ENCODE data around the gene BANP.
"Not testable (repeated sequence)": the region's sequence is repeated elsewhere in the genome, so short reads cannot be mapped to it uniquely, and the experiment has no call there.

The BANP gene

DNA sequence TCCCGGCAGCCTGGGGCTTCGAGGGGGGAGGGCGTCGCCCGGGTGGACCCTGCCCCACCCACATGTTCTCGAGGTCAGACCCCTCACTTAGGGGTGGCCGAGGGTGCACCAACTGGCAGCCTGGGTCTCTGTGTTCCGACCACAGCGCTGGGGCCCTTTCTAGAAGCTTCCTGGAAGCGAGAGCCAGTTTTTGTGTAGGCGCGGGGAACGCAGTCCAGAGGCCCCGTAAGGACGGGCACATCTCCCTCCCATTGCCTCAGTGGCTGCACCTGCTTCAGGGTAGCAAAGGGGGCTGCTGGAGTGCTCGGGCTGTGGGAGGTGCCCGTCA is 148.3 kb downstream of the BANP start:
- Histone ChIP-seq H4K20me1 (ENCODE audit: insufficient read depth) (no peaks in the 10 kb centered on the region), H2AFZ (ENCODE audit: low read depth) (no peak overlapping the region), H3K4me2 (no peak overlapping the region), H3K36me3 (ENCODE audit: insufficient read depth) (no peaks in the 10 kb centered on the region), H3K27me3 (ENCODE audit: insufficient read depth, low read depth) (peaks cover 16% of the 10 kb centered on the region; the same call in 1 of the 2 replicates), H3K9ac (no peak overlapping the region), H3K4me3 (IDR thresholded peaks at IDR 0.05; ENCODE audit: insufficient read depth, low read depth, low read length) (no peak overlapping the region), H3K79me2 (ENCODE audit: insufficient read depth, low read depth) (no peaks in the 10 kb centered on the region), H3K27ac (no peak overlapping the region), H3K4me1 (ENCODE audit: low read depth, poor library complexity, severe bottlenecking) (no peaks in the 10 kb centered on the region)
- TF ChIP-seq, protein P1, sequence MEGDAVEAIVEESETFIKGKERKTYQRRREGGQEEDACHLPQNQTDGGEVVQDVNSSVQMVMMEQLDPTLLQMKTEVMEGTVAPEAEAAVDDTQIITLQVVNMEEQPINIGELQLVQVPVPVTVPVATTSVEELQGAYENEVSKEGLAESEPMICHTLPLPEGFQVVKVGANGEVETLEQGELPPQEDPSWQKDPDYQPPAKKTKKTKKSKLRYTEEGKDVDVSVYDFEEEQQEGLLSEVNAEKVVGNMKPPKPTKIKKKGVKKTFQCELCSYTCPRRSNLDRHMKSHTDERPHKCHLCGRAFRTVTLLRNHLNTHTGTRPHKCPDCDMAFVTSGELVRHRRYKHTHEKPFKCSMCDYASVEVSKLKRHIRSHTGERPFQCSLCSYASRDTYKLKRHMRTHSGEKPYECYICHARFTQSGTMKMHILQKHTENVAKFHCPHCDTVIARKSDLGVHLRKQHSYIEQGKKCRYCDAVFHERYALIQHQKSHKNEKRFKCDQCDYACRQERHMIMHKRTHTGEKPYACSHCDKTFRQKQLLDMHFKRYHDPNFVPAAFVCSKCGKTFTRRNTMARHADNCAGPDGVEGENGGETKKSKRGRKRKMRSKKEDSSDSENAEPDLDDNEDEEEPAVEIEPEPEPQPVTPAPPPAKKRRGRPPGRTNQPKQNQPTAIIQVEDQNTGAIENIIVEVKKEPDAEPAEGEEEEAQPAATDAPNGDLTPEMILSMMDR (conservative IDR thresholded peaks at IDR 0.05; ENCODE audit: low read depth, low read length) = no peak

DNA sequence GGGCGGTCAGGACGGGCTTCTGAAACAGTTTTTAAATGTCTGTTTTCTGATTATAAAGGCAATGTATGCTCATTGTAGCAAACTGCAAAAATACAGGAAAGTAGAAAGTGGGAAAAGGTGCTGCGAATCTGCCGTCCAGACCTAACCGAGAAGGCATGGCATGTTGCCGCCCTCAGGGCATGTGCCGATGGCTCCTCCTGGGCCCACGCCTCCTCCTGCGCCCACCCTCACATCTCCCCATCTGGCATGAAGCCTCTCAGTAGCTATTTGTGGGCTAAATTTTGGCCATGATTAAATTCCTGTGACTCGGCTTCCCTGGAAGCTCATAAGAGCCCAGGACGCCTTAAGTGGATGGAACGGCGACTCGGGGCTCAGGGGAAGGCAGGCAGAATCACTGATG is 148.7 kb downstream of the BANP start:
- H4K20me1 ChIP-seq (ENCODE audit: insufficient read depth); H3K9ac ChIP-seq; H3K36me3 ChIP-seq (ENCODE audit: insufficient read depth); H3K4me2 ChIP-seq; H2AFZ ChIP-seq (ENCODE audit: low read depth); H3K27ac ChIP-seq; H3K4me1 ChIP-seq (ENCODE audit: low read depth, poor library complexity, severe bottlenecking); H3K4me3 ChIP-seq (IDR thresholded peaks at IDR 0.05; ENCODE audit: insufficient read depth, low read depth, low read length); H3K79me2 ChIP-seq (ENCODE audit: insufficient read depth, low read depth): not testable (repeated sequence)
- peaks cover 20% of the 10 kb centered on the region; the same call in 1 of the 2 replicates for H3K27me3 ChIP-seq (ENCODE audit: insufficient read depth, low read depth)

DNA sequence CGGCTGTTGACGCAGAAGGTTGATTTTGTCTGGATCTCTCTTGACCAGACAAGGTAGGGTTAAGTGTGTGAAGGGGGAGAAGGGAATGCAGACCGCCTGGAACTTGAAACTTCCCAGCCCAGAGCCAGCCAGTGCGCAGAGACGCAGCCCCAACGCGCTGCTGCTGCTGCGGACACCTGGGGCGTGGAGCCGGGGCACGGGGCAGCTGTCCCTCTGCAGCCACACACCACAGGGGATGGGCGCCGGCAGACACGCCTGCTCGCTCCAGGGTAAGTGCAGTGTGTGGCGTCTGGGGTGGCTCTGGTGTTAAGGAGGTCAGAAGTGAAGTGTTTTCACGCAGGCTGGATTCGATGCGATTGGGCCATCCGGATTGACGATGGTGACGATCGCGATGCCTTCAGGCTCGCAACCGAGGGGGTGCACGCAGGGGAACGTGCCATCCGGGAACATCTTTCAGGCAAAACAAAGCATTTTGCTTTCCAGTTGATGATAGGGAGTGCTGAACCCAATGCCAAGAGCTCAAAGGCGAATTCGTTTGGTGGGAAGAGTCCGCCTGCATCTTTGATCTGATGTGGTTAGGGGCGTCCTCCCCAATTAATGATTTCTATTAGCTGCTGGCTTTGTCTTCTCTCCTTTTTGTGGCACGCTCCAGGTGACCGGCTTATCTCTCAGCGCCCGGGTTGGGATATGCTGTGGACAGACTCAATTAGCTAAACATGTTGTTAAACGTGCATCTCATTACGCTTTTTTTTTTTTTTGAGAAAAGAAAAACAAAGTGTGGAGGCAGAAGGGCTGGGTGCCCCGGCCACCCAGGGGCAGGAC is 149.8 kb downstream of the BANP start:
- not testable (repeated sequence) for H4K20me1 ChIP-seq (ENCODE audit: insufficient read depth); H3K9ac ChIP-seq; H3K79me2 ChIP-seq (ENCODE audit: insufficient read depth, low read depth); H3K4me1 ChIP-seq (ENCODE audit: low read depth, poor library complexity, severe bottlenecking); H2AFZ ChIP-seq (ENCODE audit: low read depth); H3K36me3 ChIP-seq (ENCODE audit: insufficient read depth); H3K4me3 ChIP-seq (IDR thresholded peaks at IDR 0.05; ENCODE audit: insufficient read depth, low read depth, low read length); H3K27ac ChIP-seq; H3K4me2 ChIP-seq
- peaks cover 22% of the 10 kb centered on the region; the same call in 1 of the 2 replicates for H3K27me3 ChIP-seq (ENCODE audit: insufficient read depth, low read depth)

DNA sequence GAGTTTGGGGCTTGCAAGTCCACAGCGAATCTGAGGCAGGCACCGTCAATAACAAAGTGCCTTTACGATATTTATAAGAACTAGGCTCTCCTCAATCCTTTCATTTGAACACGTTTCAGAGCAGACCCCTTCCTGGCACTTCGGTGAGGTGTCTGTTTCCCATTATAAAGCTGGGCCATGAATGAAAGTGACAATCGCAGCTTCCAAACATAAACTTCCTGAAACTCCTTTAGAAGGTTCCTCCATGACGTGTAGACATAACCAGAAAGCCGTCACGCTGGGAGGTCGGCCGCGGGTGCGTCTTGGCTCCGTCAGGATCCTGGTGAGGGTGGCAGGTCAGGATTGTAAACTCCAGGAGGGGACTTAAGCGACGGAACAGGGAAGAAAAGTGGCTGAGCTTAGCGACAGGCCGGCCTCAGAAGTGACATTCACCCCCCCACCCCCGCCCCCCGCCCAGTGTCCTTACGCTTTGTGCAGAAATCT is 150.4 kb downstream of the BANP start:
- H3K27ac ChIP-seq; H3K79me2 ChIP-seq (ENCODE audit: insufficient read depth, low read depth); H3K36me3 ChIP-seq (ENCODE audit: insufficient read depth); H3K9ac ChIP-seq; H3K4me3 ChIP-seq (IDR thresholded peaks at IDR 0.05; ENCODE audit: insufficient read depth, low read depth, low read length); H4K20me1 ChIP-seq (ENCODE audit: insufficient read depth); H2AFZ ChIP-seq (ENCODE audit: low read depth); H3K4me2 ChIP-seq; H3K4me1 ChIP-seq (ENCODE audit: low read depth, poor library complexity, severe bottlenecking): not testable (repeated sequence)
- H3K27me3 ChIP-seq (ENCODE audit: insufficient read depth, low read depth) = peaks cover 25% of the 10 kb centered on the region; the same call in 1 of the 2 replicates

DNA sequence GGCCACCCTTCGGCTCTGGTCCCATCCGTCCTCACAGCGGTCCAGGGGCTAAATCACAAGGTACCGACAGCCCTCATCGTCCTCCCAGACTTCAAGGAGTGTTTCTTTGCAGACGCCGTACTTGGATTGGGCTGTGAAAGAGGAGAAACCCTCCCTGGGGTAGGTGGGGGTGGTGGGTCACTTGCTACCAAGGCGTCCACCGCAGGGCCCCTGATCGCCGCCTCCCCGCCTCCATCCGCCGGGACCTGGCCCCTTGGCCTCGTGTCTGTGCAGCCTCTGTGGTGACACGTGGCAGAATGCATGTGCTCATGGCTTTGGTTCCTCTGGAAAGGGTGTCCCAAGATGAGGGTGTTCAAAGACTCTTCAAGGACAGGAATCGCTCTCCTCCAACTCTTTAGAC is 151.4 kb downstream of the BANP start:
- H3K79me2 ChIP-seq (ENCODE audit: insufficient read depth, low read depth) = no peaks in the 10 kb centered on the region
- no peaks in the 10 kb centered on the region for H4K20me1 ChIP-seq (ENCODE audit: insufficient read depth)
- H3K36me3 ChIP-seq (ENCODE audit: insufficient read depth) = no peaks in the 10 kb centered on the region
- TF ChIP-seq, protein P1 (conservative IDR thresholded peaks at IDR 0.05; ENCODE audit: low read depth, low read length) = no peak
- H3K4me3 ChIP-seq (IDR thresholded peaks at IDR 0.05; ENCODE audit: insufficient read depth, low read depth, low read length) = no peak overlapping the region
- no peak overlapping the region for H3K4me2 ChIP-seq
- H3K9ac ChIP-seq = no peak overlapping the region
- no peak overlapping the region for H3K27ac ChIP-seq
- H3K4me1 ChIP-seq (ENCODE audit: low read depth, poor library complexity, severe bottlenecking) = no peaks in the 10 kb centered on the region
- no peak overlapping the region for H2AFZ ChIP-seq (ENCODE audit: low read depth)
- H3K27me3 ChIP-seq (ENCODE audit: insufficient read depth, low read depth) = peaks cover 28% of the 10 kb centered on the region; the same call in 1 of the 2 replicates

DNA sequence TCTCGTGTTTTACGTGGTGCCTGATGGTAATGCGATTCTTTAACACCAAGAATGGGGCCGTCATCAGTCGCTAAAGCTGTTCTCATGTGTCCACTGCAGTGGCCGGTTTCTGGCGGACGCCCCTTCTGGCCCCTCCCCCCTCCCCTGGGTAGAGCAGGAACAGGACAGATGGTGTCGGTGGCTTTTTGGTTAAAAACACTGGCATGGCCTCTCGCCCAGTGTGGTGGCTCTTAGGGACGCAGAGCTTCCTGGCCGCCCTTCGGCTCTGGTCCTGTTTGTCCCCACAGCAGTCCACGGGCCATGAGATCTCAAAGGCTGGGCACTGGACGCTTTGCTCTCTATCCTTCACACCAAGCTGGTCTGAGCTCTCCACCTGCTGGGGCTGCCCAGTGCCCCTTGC is 151.8 kb downstream of the BANP start:
- H3K4me1 ChIP-seq (ENCODE audit: low read depth, poor library complexity, severe bottlenecking) = no peaks in the 10 kb centered on the region
- no peak overlapping the region for H3K27ac ChIP-seq
- no peak overlapping the region for H3K4me3 ChIP-seq (IDR thresholded peaks at IDR 0.05; ENCODE audit: insufficient read depth, low read depth, low read length)
- no peak overlapping the region for H2AFZ ChIP-seq (ENCODE audit: low read depth)
- no peak overlapping the region for H3K4me2 ChIP-seq
- TF ChIP-seq, protein P1 (conservative IDR thresholded peaks at IDR 0.05; ENCODE audit: low read depth, low read length) = no peak
- H3K9ac ChIP-seq = no peak overlapping the region
- no peaks in the 10 kb centered on the region for H3K79me2 ChIP-seq (ENCODE audit: insufficient read depth, low read depth)
- no peaks in the 10 kb centered on the region for H4K20me1 ChIP-seq (ENCODE audit: insufficient read depth)
- no peaks in the 10 kb centered on the region for H3K36me3 ChIP-seq (ENCODE audit: insufficient read depth)
- peaks cover 28% of the 10 kb centered on the region; the same call in 1 of the 2 replicates for H3K27me3 ChIP-seq (ENCODE audit: insufficient read depth, low read depth)

All from KMS-11 (cell line).